Measurements from ENCODE around the gene TIMM22. TPM values are rescaled to one million over a fixed set of nuclear protein-coding genes. Genes with fewer than 3 reads are reported as not detected.
A peak's percentile ranks its signal among the peaks of the same experiment; 100 is the strongest.

The TIMM22 gene
- total and polyA plus RNA-seq, 2 of the 4 experiments (the other 2 are of a cell fraction): 12.7 to 12.9 TPM

DNA sequence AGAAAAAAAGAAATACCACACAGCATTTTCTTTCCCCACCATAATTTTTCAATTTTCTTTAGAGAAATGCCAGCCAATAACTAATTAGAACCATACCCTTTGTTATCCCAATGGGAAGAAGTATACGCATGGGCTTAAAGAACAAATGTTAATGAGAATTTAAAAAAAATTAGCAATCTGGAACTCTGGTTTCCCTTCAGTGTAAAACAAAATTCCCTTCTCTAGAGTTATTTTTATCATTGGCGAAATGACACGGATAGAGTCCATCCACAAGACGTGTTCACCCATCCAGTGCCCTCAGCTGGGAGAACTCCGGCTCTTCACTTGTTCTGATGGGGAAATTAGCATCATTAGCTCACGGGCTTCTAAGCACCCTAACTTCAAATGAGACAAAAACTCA lies 20.6 kb upstream of the TIMM22 start:
- no peak overlapping the region for H2AK5ac ChIP-seq (ENCODE audit: low read depth, low read length)
- H3K36me3 ChIP-seq (ENCODE audit: control insufficient read depth, insufficient read depth, low read length): peaks cover 9% of the 10 kb centered on the region
- H3K14ac ChIP-seq (replicated peaks; ENCODE audit: low read depth, low read length): no peak overlapping the region
- no peak overlapping the region for H2BK15ac ChIP-seq (ENCODE audit: low read depth, low read length)
- H3K9me3 ChIP-seq (ENCODE audit: control insufficient read depth, insufficient read depth, low read length): no peaks in the 10 kb centered on the region; the same call in 1 of the 2 replicates
- TF ChIP-seq MXI1 (IDR thresholded peaks at IDR 0.05; ENCODE audit: borderline replicate concordance, low read depth, low read length) (no peak), RFX5 (IDR thresholded peaks at IDR 0.05; ENCODE audit: low read depth, low read length) (no peak), RCOR1 (IDR thresholded peaks at IDR 0.05; ENCODE audit: insufficient replicate concordance, low read length) (no peak), MAFK (IDR thresholded peaks at IDR 0.05; ENCODE audit: low read depth, low read length) (no peak), FOS (IDR thresholded peaks at IDR 0.05; ENCODE audit: low read depth, low read length) (no peak), USF2 (IDR thresholded peaks at IDR 0.05; ENCODE audit: low read depth, low read length) (no peak), SMC3 (IDR thresholded peaks at IDR 0.05; ENCODE audit: low read depth, low read length) (no peak), RAD21 (IDR thresholded peaks at IDR 0.05; ENCODE audit: low read length) (no peak)
- TF ChIP-seq, protein P1, sequence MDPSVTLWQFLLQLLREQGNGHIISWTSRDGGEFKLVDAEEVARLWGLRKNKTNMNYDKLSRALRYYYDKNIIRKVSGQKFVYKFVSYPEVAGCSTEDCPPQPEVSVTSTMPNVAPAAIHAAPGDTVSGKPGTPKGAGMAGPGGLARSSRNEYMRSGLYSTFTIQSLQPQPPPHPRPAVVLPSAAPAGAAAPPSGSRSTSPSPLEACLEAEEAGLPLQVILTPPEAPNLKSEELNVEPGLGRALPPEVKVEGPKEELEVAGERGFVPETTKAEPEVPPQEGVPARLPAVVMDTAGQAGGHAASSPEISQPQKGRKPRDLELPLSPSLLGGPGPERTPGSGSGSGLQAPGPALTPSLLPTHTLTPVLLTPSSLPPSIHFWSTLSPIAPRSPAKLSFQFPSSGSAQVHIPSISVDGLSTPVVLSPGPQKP (IDR thresholded peaks at IDR 0.05; ENCODE audit: borderline replicate concordance, low read depth, low read length): no peak
- no peak overlapping the region for H2AFZ ChIP-seq (replicated peaks; ENCODE audit: low read length, poor library complexity)
- peak overlapping the region; percentile 43; the same call in 1 of the 2 replicates for H3K4ac ChIP-seq (ENCODE audit: low read depth, low read length)
- DNase-seq (no peak), ATAC-seq (ENCODE audit: low read depth) (no peak)
- ChIA-PET POLR2A (ENCODE audit: unreplicated experiment) (interaction anchor here (0.7 kb wide), 2 partner anchors 47 to 50 kb away, joined by 3 to 8 read pairs; no protein-coding TSS in a partner anchor), CTCF (no interaction called here)
- peak overlapping the region; percentile 37; the same call in 1 of the 2 replicates for H3K4me2 ChIP-seq (ENCODE audit: low read depth, low read length)
- no peak overlapping the region for H3K18ac ChIP-seq (ENCODE audit: low read depth, low read length)
- no peak overlapping the region for H3K56ac ChIP-seq (ENCODE audit: extremely low read depth, insufficient read depth, low read length)
- H3K4me3 ChIP-seq (ENCODE audit: insufficient read depth, low read depth, low read length): no peak overlapping the region
- no peak overlapping the region for H4K8ac ChIP-seq (ENCODE audit: low read depth in 2 of 2, low read length in 2 of 2)
- peaks cover 65% of the 10 kb centered on the region for H4K20me1 ChIP-seq (ENCODE audit: insufficient read depth, low read length)
- H3K27ac ChIP-seq (ENCODE audit: insufficient read depth, low read length): no peak overlapping the region
- H4K91ac ChIP-seq (ENCODE audit: insufficient read depth, low read depth, low read length): no peak overlapping the region
- no peak overlapping the region for H2BK20ac ChIP-seq (ENCODE audit: low read depth, low read length)
- intact Hi-C loops (cut with micrococcal nuclease): no loop called here
- H4K5ac ChIP-seq (ENCODE audit: low read depth, low read length): no peak overlapping the region
- no CpG with 5 or more reads among the region's 6 CpGs for WGBS, 2 experiments (ENCODE audit: extremely low coverage in 2 of 2, insufficient read length in 1 of 2)
- no peaks in the 10 kb centered on the region for H3K27me3 ChIP-seq (ENCODE audit: control insufficient read depth, insufficient read depth, low read length)
- H2BK120ac ChIP-seq (ENCODE audit: low read depth, low read length): no peak overlapping the region
- H3K79me1 ChIP-seq (ENCODE audit: low read depth in 1 of 2, low read length in 2 of 2): peaks cover 17 to 49% of the 10 kb centered on the region in 2 experiments; a peak in 3 of 4 replicates
- dilution Hi-C loops (cut with HindIII; ENCODE audit: low sequenced_read_pairs, unreplicated experiment): loop anchor here (25.0 kb wide), 1 partner anchor 189 kb away; the partner anchor contains the start of genes GLOD4 and MRM3
- H3K9ac ChIP-seq (ENCODE audit: low read depth, low read length): no peak overlapping the region
- no peak overlapping the region for H3K23ac ChIP-seq (ENCODE audit: low read depth, low read length)
- H2BK5ac ChIP-seq (ENCODE audit: low read depth, low read length, poor library complexity, severe bottlenecking): no peak overlapping the region
- peaks cover 12% of the 10 kb centered on the region for H3K4me1 ChIP-seq (ENCODE audit: control insufficient read depth, insufficient read depth, low read length)
- BruUV-seq (replicated peaks): no TSS peak
- in situ Hi-C loops (cut with MboI; ENCODE audit: low sequenced_read_pairs): no loop called here
- no peak overlapping the region for H2AK9ac ChIP-seq (replicated peaks; ENCODE audit: low read depth, low read length, poor library complexity)
- peaks cover 13% of the 10 kb centered on the region for H3K9me1 ChIP-seq (ENCODE audit: insufficient read depth, low read length)
